ENCODE results near the gene ZNF722. TPM values are rescaled to one million over a fixed set of nuclear protein-coding genes. Genes with fewer than 3 reads are reported as not detected.
"Not testable (repeated sequence)": the region's sequence is repeated elsewhere in the genome, so short reads cannot be mapped to it uniquely, and the experiment has no call there.

The ZNF722 gene
- polyA plus RNA-seq, 1 donor (not counting 4 experiments of a cell fraction or from before 2014, with no cell fraction given), result not detected

DNA sequence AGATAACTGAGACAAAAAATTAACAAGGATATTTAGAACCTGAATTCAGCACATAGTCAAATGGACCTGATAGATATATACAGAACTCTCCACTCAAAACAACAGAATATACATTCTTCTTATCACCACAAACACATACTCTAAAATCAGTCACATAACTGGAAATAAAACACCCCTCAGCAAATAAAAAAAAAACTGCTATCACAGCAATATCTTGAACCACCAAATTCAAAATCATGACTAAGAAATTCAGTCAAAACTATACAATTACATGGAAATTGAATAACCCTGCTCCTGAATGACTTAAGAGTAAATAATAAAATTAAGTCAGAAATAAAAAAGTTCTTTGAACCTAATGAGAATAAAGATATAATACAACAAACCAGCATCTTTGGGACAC, 30.0 kb upstream of the ZNF722 start:
- Histone ChIP-seq H3K9me1 (ENCODE audit: control insufficient read depth, extremely low read depth, insufficient read depth, low read length) (no peaks in the 10 kb centered on the region), H3K4me3 (ENCODE audit: control insufficient read depth in 2 of 3, extremely low read depth in 1 of 3, insufficient read depth in 2 of 3, low read depth in 1 of 3, low read length in 3 of 3) (no peak overlapping the region), H3K27ac (ENCODE audit: control insufficient read depth, insufficient read depth, low read length) (no peak overlapping the region), H3K9me3 (ENCODE audit: control insufficient read depth, low read depth, low read length) (no peaks in the 10 kb centered on the region), H4K20me1 (ENCODE audit: control insufficient read depth, extremely low read depth, insufficient read depth, low read length) (no peaks in the 10 kb centered on the region), H3K4me2 (ENCODE audit: control insufficient read depth, extremely low read depth, insufficient read depth, low read depth, low read length) (no peak overlapping the region), H3K79me2 (ENCODE audit: control insufficient read depth, insufficient read depth, low read length) (no peaks in the 10 kb centered on the region), H3K4me1 (ENCODE audit: control insufficient read depth, extremely low read depth, insufficient read depth, low read length) (no peaks in the 10 kb centered on the region), H3K9ac (ENCODE audit: control insufficient read depth, extremely low read depth, insufficient read depth, low read length) (no peak overlapping the region), H3K36me3 (ENCODE audit: control insufficient read depth in 2 of 2, extremely low read depth in 1 of 2, insufficient read depth in 2 of 2, low read length in 2 of 2) (no peaks in the 10 kb centered on the region), H2AFZ (ENCODE audit: control insufficient read depth, low read length) (no peak overlapping the region), H3K27me3 (ENCODE audit: control insufficient read depth, extremely low read depth, insufficient read depth, low read length) (no peaks in the 10 kb centered on the region)
- no peak for DNase-seq (ENCODE audit: low read depth, low spot score)
- TF ChIP-seq, protein P1, sequence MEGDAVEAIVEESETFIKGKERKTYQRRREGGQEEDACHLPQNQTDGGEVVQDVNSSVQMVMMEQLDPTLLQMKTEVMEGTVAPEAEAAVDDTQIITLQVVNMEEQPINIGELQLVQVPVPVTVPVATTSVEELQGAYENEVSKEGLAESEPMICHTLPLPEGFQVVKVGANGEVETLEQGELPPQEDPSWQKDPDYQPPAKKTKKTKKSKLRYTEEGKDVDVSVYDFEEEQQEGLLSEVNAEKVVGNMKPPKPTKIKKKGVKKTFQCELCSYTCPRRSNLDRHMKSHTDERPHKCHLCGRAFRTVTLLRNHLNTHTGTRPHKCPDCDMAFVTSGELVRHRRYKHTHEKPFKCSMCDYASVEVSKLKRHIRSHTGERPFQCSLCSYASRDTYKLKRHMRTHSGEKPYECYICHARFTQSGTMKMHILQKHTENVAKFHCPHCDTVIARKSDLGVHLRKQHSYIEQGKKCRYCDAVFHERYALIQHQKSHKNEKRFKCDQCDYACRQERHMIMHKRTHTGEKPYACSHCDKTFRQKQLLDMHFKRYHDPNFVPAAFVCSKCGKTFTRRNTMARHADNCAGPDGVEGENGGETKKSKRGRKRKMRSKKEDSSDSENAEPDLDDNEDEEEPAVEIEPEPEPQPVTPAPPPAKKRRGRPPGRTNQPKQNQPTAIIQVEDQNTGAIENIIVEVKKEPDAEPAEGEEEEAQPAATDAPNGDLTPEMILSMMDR (optimal IDR thresholded peaks at IDR 0.05 in 1 of 3, IDR thresholded peaks at IDR 0.05 in 1 of 3, conservative IDR thresholded peaks at IDR 0.05 in 1 of 3; ENCODE audit: extremely low read depth in 1 of 3, insufficient read depth in 2 of 3, low read length in 3 of 3), result no peak
- no peak for TF ChIP-seq EZH2 (IDR thresholded peaks at IDR 0.05; ENCODE audit: low read length)
- dilution Hi-C loops (cut with MboI; ENCODE audit: extremely low pct_ligation_motif_present, low sequenced_read_pairs), result no loop called here
- FAIRE-seq, result no peak

DNA sequence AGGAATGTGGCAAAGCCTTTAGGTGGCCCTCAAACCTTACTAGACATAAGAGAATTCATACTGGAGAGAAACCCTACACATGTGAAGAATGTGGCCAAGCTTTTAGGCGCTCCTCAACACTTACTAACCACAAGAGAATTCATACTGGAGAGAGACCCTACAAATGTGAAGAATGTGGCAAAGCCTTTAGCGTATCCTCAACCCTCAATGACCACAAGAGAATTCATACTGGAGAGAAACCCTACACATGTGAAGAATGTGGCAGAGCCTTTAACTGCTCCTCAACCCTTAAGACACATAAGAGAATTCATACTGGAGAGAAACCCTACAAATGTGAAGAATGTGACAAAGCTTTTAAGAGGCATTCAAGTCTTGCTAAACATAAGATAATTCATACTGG, 16.8 kb downstream of the ZNF722 start:
- H3K4me1 ChIP-seq (ENCODE audit: control insufficient read depth, extremely low read depth, insufficient read depth, low read length); H3K27me3 ChIP-seq (ENCODE audit: control insufficient read depth, extremely low read depth, insufficient read depth, low read length); H2AFZ ChIP-seq (ENCODE audit: control insufficient read depth, low read length); FAIRE-seq; H4K20me1 ChIP-seq (ENCODE audit: control insufficient read depth, extremely low read depth, insufficient read depth, low read length); H3K9me3 ChIP-seq (ENCODE audit: control insufficient read depth, low read depth, low read length); H3K4me2 ChIP-seq (ENCODE audit: control insufficient read depth, extremely low read depth, insufficient read depth, low read depth, low read length); H3K79me2 ChIP-seq (ENCODE audit: control insufficient read depth, insufficient read depth, low read length); H3K9ac ChIP-seq (ENCODE audit: control insufficient read depth, extremely low read depth, insufficient read depth, low read length); DNase-seq (ENCODE audit: low read depth, low spot score); dilution Hi-C loops (cut with MboI; ENCODE audit: extremely low pct_ligation_motif_present, low sequenced_read_pairs); H3K27ac ChIP-seq (ENCODE audit: control insufficient read depth, insufficient read depth, low read length); H3K36me3 ChIP-seq (ENCODE audit: control insufficient read depth in 2 of 2, extremely low read depth in 1 of 2, insufficient read depth in 2 of 2, low read length in 2 of 2); H3K4me3 ChIP-seq (ENCODE audit: control insufficient read depth in 2 of 3, extremely low read depth in 1 of 3, insufficient read depth in 2 of 3, low read depth in 1 of 3, low read length in 3 of 3); H3K9me1 ChIP-seq (ENCODE audit: control insufficient read depth, extremely low read depth, insufficient read depth, low read length): not testable (repeated sequence)

DNA sequence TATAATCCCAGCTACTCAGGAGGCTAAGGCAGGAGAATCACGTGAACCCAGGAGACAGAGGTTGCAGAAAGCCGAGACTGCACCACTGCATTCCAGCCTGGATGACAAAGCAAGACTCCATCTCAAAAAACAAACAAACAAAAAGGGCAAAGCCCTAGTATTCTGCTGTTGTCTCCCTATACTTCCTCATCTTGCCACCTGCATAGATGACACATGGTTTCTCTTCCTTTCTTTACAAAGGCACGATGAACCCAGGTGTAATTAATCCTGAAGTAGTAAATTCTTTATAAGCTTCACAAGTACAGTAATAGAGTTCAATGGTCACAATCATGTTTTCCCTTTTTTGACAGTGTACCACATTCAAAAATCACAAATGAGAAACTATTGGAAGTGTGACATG, 36.7 kb downstream of the ZNF722 start:
- FAIRE-seq, result no peak
- no peaks in the 10 kb centered on the region for H3K4me1 ChIP-seq (ENCODE audit: control insufficient read depth, extremely low read depth, insufficient read depth, low read length)
- no peak overlapping the region for H3K9ac ChIP-seq (ENCODE audit: control insufficient read depth, extremely low read depth, insufficient read depth, low read length)
- no peaks in the 10 kb centered on the region for H4K20me1 ChIP-seq (ENCODE audit: control insufficient read depth, extremely low read depth, insufficient read depth, low read length)
- H3K9me1 ChIP-seq (ENCODE audit: control insufficient read depth, extremely low read depth, insufficient read depth, low read length), result no peaks in the 10 kb centered on the region
- H3K27ac ChIP-seq (ENCODE audit: control insufficient read depth, insufficient read depth, low read length), result no peak overlapping the region
- dilution Hi-C loops (cut with MboI; ENCODE audit: extremely low pct_ligation_motif_present, low sequenced_read_pairs), result no loop called here
- no peaks in the 10 kb centered on the region for H3K36me3 ChIP-seq (ENCODE audit: control insufficient read depth in 2 of 2, extremely low read depth in 1 of 2, insufficient read depth in 2 of 2, low read length in 2 of 2)
- no peak overlapping the region for H3K4me2 ChIP-seq (ENCODE audit: control insufficient read depth, extremely low read depth, insufficient read depth, low read depth, low read length)
- H2AFZ ChIP-seq (ENCODE audit: control insufficient read depth, low read length), result no peak overlapping the region
- DNase-seq (ENCODE audit: low read depth, low spot score), result no peak
- H3K79me2 ChIP-seq (ENCODE audit: control insufficient read depth, insufficient read depth, low read length), result no peaks in the 10 kb centered on the region
- TF ChIP-seq, protein P1 (optimal IDR thresholded peaks at IDR 0.05 in 1 of 3, IDR thresholded peaks at IDR 0.05 in 1 of 3, conservative IDR thresholded peaks at IDR 0.05 in 1 of 3; ENCODE audit: extremely low read depth in 1 of 3, insufficient read depth in 2 of 3, low read length in 3 of 3), result no peak
- TF ChIP-seq EZH2 (IDR thresholded peaks at IDR 0.05; ENCODE audit: low read length), result no peak
- no peaks in the 10 kb centered on the region for H3K27me3 ChIP-seq (ENCODE audit: control insufficient read depth, extremely low read depth, insufficient read depth, low read length)
- peaks cover 9% of the 10 kb centered on the region for H3K9me3 ChIP-seq (ENCODE audit: control insufficient read depth, low read depth, low read length)
- no peak overlapping the region for H3K4me3 ChIP-seq (ENCODE audit: control insufficient read depth in 2 of 3, extremely low read depth in 1 of 3, insufficient read depth in 2 of 3, low read depth in 1 of 3, low read length in 3 of 3)
